GM18505 (cell line): Measurements from ENCODE around the gene ZNF320.
A peak's percentile ranks its signal among the peaks of the same experiment; 100 is the strongest.
"Not testable (repeated sequence)": the region's sequence is repeated elsewhere in the genome, so short reads cannot be mapped to it uniquely, and the experiment has no call there.

ENCODE experiments used
- ATAC-seq: cut with Tn5 transposase; IDR thresholded peaks from one replicate; pipeline ENCODE4 v1.9.1; 2021; ENCODE audit not compliant: unreplicated experiment
- POLR2A ChIP-seq: IDR thresholded peaks from 4 replicates; pipeline ENCODE4 v1.6.1; 2011; ENCODE audit warnings: borderline replicate concordance; ENCODE audit not compliant: insufficient read depth, insufficient read length; ENCODE audit errors: extremely low read depth

ZNF320 gene

DNA sequence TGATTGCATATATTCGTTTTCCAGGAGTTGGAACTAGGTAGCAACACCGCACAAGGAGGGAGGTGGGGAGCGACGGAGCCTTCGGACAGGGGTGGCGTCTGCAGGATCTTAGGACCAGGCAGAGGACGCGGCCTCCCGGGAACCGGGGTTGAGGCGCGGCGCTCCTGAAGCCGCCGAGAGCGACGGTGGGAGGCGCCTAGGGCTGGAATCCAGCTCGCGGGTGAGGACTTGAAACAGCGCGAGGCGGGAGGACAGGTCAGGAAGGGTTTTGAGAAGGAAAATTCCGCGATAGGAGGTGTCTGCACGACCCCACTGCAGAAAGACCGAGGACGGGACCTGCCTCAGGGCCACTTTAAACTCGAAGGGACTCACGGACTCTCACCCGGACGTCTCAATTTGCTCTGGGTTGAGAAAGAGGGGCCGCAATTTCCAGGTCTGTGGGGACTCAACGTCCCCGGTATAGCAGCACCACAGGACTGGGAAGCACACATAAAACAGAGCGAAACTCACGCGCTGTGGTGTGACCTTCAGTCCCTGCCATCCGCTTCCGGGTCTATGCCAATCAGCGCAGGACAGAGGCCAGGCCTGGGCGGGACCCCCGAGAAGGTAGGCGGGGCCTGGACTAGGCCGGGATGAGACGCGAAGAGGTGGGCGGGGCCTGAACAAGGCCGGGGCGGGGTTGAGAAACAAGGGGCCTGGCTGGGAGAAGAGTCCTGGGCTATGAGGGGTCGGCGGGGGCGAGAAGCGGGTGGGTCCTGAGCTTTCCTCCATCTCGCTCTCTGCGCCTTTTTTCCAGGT lies at the start of gene ZNF320:
Gene ZNF320, minus strand, starts transcription at position 498 of the 798 bp plus-strand sequence. CDS start 7,380 bp downstream, outside the sequence.
- TF ChIP-seq POLR2A = peak; percentile 89
- ATAC-seq = peak; percentile 95

DNA sequence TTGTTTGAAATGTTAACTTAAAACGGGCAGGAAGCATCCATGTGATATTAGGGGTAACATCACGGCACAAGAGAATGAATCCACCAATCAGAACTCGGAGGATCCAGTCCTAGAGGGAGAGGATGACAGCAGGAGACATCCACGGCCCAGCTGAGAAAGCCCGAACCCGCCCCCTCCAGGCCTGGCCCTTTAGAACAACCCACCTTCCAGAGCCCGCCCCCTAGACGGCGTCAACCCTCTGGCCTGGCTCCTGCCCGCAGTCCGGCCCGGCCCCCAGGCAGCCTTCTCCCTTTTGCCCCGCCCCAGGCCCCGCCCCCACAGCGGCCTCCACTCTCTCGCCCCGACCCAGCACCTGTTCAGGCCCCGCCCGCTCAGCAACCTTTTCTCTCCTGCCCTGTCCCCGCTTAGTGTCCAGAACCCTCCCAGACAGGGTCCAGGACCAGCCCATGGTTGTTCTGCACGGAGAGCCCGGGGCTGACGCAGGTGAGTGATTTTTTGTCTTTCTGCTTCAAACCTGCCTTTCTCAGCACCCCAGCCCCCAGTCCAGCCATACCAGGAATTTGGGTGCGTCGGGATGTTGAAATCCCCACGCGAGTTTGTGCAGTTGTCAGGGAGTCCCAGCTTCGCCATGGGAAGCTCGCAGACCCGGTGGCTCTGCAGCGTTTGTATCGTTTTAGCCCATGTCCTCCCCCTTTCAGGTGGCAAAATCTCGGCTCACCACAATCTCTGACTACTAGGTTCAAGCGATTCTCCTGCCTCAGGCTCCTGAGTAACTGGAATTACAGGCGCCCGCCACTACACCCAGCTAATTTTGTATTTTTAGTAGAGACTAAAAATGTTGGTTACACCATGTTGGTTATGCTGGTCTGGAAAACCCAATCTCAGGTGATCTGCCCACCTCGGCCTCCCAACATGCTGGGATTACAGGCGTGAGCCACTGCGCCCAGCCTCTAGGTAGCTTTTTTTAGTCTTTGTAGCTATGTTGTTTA lies 49.2 kb upstream of the ZNF320 start:
- ATAC-seq = no peak
- no peak for TF ChIP-seq POLR2A

DNA sequence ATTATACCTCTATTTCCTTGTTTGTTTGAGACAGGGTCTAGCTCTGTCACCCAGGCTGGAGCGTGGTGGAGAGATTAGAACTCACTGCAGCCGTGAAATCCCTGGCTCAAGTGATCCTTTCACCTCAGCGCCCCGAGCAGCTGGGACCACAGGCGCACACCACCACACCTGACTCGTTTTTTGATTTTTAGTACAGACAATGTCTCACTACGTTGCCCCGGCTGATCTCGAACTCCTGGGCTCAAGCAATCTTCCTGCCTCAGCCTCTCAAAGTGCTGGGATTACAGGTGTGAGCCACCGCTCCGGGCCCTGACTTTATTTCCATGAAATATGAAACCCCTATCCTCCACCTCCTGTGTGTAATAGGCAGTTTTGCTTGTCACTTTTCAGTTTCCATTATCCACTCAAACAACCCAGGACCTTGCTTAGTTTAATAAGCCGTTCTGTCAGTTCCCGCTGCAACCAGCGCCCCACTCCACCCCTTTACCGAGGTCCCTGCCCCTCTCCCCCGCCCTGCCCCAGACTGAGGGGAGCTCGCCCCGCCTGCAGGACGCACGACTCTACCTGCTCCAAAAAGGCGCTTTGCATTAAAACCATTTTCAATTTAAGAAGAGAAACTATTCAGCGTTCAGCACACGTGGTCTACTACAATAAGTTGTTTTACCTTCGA lies 48.4 kb upstream of the ZNF320 start:
- TF ChIP-seq POLR2A = no peak
- ATAC-seq = no peak

DNA sequence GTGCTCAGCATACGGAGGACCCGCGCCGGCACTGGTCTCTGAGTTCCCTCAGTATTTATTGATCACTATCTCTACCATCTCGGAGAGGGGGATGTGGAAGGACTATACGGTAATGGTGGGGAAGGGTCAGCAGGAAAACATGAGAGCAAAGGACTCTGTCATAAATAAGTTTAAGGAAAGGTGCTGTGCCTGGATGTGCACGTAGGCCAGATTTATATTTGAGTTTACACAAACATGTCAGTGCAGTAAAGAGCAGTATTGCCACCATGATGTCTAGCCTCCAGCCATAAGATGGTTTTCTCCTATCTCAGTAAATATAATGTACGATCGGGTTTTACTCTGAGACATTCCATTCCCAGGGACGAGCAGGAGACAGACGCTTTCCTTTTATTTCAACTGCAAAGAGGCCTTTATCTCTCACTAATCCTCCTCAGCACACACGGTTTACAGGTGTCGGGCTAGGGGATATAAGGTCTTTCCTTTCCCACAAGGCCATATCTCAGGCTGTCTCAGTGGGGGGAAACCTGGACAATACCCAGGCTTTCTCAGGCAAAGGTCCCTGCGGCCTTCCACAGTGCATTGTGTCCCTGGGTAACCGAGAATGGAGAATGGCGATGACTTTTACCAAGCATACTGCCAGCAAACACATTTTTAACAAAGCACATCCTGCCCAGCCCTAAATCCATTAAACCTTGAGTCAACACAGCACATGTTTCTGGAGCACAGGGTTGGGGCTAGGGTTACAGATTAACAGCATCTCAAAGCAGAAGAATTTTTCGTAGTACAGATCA lies 47.5 kb upstream of the ZNF320 start:
- not testable (repeated sequence) for ATAC-seq

DNA sequence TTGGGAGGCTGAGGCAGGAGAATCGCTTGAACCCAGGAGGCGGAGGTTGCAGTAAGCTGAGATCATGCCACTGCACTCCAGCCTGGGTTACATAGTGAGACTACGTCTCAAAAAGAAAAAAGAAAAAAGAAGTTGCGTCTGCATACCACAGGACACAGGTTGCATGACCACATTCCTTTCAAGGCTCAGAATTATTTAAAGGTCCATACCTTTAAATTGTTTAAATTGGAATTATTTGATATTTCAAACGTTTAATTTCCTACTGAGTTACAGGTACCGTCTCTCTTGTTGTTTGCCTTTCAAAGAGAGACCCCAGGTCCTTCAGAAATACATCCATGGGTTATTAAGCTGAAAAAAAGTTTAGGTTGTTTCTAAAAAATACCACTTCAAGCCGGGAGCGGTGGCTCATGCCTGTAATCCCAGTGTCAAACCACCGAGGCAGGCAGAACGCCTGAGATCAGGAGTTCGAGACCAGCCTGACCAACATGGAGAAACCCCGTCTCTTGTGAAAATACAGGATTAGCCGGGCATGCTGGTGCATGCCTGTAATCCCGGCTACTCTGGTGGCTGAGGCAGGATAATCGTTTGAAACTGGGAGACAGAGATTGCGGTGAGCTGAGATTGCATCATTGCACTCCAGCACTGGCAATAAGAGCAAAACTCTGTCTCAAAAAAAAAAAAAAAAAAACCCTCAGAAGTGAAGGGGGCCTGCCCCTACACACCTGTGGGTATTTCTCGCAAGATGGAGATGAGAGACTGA lies 46.6 kb upstream of the ZNF320 start:
- no peak for TF ChIP-seq POLR2A
- no peak for ATAC-seq

DNA sequence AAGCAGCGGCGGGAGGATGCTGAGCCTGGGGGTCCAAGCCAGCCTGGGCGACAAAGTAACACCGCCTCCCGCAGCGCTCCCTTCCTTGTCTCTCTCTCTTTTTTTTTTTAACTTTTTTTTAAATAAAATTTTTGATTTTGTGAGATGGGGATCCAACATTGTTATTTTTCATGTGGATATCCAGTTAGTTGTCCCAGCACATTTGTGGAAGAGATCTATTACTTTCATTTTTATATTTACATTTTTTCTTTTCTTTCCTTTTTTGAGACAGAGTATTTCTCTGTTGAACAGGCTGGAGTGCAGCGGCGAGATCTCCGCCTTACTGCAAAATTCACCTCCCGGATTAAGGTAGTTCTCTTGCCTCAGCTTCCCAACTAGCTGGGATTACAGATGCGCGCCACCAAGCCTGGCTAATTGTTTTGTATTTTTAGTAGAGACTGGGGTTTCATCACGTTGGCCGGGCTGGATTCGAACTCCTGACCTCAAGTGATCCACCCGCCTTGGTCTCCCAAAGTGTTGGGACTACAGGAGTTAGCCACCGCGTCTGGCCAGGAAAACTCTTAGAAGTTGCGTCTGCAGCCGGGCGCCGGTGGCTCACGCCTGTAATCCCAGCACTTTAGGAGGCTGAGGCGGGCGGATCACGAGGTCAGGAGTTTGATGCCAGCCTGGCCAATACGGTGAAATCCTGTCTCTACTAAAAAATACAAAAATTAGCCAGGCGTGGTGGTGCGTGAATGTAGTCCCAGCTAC lies 45.9 kb upstream of the ZNF320 start:
- TF ChIP-seq POLR2A = no peak
- ATAC-seq = peak; percentile 9

DNA sequence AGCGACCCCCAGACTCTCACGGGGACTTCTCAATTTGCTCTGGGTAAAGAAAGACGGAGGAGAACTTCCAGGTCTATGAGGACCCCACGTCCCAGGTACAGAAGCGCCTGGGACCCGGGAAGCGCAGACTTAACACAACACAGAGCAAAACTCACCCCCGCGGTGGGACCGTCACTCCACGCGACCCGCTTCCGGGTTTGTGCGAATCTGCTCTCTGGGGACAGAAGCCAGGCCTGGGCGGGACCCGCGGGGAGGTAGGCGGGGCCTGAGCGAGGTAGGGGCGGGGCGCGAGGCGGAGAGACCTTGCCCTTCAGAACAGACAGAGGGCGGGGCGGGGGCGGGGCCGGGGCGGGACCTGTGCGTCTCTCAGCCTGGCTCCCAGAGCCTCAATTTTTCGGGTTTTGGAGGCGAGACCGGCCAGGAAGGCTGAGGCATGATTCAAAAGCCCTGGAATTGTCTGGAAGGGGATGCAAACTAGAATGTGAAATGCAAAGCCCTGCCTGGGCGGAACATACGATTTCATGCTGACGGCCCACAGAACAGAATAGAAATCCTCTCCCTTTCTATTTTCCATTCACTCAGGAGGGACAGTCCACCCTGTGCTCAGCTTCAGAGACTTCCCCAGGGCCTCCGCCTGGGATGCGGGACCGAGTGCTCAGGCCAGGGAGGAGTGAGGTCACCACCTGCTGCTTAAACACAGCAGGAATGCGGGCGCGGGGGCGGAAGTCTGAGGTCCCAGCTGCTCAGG lies 45.1 kb upstream of the ZNF320 start:
- TF ChIP-seq POLR2A = peak; percentile 93
- ATAC-seq = peak; percentile 94

DNA sequence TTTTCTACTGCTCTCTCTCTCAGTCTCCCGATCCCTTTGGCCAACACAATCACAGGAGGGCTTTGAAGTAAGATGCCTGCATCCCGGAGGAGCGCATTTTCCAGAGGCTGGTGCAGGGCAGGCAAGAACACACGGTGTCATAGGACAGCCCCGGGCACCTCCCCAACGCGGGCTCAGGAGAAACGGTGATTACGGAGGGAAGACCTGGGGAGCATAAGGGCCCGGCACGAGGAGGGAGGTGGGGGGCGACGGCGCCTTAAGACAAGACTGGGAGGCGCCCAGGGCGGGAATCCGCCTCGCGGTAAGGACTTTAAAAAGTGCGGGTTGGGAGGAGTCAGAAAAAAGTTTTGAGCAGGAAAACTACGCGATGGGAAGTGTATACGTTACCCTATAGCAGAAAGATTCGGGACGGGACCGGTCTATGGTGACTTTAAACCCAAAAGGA lies 44.5 kb upstream of the ZNF320 start:
- peak; percentile 27 for ATAC-seq
- TF ChIP-seq POLR2A = no peak

DNA sequence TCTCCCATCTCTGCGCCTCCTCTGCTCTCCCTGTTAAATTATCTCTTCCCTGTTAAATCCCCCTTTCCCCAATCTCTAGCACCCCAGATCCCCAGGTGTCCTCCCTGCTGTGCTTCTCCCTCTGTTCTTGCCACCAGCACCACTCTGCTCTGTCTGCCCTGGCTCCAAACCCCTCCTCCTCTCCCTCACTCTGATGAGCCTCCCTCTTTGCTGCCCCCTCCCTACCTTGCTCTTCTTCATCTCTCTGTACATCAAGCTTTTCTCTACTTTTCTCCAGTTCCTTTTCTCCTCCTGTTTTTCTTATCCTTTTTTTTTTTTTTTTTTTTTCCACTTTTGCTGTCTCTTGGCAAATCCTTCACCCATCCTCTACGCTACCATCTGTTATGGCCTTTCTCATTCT lies 44.1 kb upstream of the ZNF320 start:
- ATAC-seq = not testable (repeated sequence)

DNA sequence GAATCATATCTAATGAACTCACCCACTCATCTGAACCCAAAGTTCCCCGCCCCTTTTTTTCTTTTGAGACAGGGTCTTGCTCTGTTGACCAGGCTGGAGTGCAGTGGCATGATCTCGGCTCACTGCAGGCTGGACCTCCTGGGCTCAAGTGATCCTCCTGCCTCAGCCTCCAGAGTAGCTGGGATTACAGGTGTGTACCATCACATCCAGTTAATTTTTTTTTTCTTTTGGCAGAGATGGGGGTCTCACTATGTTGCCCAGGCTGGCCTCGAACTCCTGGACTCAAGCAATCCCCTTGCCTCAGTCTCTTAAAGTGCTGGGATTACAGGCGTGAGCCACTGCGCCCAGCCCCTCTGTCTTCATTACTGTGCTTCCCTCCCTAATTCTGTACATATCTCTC lies 43.5 kb upstream of the ZNF320 start:
- ATAC-seq = not testable (repeated sequence)

DNA sequence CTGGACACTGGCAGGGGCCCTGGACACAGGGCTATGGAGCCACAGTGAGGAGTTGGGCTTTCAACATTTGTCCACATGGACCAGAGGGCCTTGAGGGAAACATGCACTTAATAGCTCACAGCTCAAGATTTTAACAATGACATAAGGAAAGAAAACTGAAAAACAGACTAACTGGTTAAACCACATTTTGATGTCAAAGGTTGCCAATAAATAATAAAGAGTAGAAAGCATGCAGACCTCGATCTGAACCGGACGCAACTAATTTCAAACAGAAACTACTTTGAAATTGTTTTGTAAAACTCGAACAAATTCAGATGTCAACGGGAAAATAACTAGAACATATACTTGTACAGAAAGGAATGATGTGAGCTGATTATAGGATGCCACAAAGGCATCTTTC lies 41.3 kb upstream of the ZNF320 start:
- ATAC-seq = no peak
- no peak for TF ChIP-seq POLR2A
